C1 segment of cervical spinal cord (tissue), 14 donors: ENCODE results near the gene DDX53.

Source experiments
- DNase-seq, 14 donors: peaks; one replicate each; lab custom pipeline; 2025; lab: John Stamatoyannopoulos, UW

DDX53 gene

DNA sequence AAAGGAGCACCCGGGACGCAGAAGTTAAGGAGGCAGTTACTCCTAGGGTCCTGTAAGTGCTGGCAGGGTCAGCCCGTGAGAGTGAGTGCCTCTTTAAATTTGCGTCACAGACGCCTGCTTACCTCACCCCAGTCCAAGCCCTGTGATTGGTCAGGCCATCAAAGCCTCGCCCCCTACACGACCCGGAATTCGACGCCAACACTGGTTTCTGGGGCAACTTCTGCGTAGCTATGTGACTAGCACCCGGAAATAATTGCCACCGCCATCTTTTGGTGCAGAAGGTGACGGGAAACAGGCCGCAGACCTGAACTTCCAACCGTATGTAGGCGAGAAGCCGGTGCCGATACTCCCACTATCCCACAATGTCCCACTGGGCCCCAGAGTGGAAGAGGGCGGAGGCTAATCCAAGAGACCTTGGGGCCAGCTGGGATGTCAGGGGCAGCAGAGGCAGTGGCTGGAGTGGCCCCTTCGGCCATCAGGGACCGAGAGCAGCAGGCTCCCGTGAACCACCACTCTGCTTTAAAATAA is at the start of gene DDX53:
DDX53 (plus strand) TSS at position 265 of the 528 bp plus-strand sequence; CDS start at position 363, 98 bp downstream.
- DNase-seq = no peak

- DNase-seq = peak in 1 of 14 donors; percentile 0
These were observed 49.2 kb upstream of the DDX53 start for GRCh38 chrX:22950269-22951266.

DNA sequence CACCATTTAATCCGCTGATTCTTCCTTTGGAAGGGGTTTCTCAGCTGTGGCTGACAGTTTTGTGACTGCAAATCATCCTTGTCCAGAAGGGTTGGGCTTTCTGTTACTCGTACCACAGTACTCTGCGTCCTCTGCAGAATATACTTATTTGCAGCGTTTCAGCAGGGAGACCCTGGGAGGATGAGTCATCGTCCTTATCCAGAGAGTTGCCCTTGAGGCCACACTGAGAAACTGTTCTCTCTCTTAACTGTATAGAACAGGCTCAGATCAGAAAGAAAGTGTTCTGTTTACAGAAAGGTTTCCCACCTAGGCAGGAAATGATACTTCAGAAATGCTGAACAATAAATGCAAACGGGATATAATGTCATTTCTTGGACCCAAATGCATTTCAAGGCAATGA is 47.8 kb upstream of the DDX53 start:
- no peak for DNase-seq

DNA sequence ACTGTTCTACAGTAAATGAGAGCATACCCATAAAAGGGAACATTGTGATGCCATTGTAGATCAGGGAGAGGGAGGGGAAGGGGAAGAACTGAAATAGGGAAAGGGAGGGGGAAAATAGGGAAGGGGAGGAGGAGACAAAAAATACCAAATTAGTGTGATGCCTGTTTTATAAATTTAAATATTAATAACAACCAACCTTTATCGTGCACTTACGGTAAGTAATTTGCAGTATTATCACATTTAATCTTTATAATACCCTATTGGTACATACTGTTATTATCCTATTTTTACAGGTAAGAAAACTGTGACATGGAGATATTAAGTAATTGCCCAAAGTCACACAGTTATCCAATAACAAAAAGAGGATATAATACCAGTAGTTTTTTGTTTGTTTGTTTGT is 41.5 kb upstream of the DDX53 start:
- no peak for DNase-seq

DNA sequence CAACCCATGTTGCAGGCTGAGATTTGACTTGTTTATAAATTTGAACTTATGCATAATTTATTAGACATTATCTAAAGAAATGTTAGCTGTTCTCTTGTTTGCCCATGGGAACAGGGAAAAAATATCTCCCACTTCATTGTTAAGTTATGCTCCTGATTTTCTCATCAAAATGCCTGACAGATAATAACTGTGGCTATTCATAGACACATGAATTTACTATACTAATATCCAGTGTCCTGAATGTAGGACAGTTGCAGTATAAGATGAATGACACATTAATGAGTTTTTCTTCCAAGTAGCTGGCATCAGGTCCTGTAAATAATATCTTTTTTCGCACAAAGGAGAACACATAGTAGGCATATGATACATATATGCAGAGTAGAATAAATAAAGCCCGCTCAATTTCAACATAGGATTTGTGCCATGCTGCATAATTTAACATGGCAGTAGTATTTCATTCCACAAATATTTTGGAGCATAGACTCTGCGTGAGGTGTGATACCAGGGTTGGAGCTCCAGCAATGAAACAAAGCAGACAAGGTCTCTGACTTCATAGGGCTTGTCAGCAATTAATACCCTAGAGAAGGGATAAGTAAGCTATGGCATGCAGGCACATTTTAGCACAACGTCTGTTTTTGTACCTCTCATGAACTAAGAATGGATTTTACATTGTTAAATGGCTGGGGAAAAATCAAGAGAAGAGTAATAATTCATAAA is 40.4 kb upstream of the DDX53 start:
- no peak for DNase-seq

- no peak for DNase-seq
These were observed 36.6 kb upstream of the DDX53 start for GRCh38 chrX:22963196-22963595.

DNA sequence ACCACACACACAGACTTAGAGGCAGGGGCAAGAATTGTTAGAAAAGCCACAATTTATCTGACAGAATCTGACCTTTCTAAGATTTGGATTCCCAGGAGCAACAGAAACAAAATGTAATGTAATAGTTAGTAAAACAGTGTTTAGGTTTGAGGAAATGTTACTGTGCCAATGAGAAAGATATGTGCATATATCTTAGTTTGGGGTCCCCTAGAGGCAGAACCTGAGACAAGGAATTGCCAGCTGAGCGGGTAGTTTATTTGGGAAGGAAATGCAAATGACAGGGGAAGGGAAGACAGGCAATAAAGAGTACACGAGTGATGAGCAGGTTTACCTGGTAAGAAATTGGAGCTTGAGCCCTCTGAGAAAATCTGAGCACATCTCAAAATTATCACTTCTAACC is 31.3 kb upstream of the DDX53 start:
- DNase-seq = no peak

DNA sequence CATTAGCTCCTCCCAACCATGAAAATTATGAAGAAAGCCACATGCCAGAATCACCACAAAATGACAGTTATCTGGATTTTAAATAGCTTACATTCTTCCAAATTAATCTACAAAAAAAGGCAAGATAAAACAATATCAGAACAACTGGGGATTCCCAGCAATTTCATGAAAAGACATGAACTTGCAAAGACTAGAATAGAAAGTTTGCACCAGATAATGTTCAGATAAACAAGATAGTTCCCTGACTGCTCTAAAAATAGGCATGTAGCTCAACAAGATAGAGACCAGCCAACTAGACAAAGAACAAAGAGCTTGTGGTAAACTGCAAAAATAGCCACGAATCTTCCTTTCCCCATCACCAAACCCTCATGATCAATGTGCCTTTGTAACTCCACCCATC is 30.3 kb upstream of the DDX53 start:
- DNase-seq = no peak

- DNase-seq = no peak
These were observed 28.9 kb upstream of the DDX53 start for GRCh38 chrX:22970861-22971260.

- DNase-seq = no peak
These were observed 25.1 kb upstream of the DDX53 start for GRCh38 chrX:22974616-22975015.

- DNase-seq = no peak
These were observed 24.0 kb upstream of the DDX53 start for GRCh38 chrX:22975786-22976185.

GRCh38 chrX:22985958-22986357 is 13.8 kb upstream of the DDX53 start:
- DNase-seq = no peak

DNA sequence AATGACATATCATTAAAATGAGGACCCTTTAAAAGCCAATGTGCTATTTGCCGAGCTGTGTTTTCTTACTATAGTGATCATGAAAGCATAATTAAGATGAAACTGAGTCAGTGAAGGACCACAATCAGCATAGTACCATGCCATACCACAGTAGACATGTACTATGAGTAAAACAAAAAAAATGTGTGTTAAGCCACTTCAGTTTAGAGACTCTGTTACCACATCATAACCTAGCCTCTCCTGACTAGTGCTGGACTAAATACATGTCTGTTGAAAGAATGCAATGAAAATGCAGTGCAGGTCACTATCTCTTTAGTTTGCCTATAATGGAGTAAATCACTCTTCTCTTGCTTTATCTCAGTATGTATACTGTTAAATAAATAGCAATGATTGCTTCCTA is 12.3 kb upstream of the DDX53 start:
- no peak for DNase-seq

DNA sequence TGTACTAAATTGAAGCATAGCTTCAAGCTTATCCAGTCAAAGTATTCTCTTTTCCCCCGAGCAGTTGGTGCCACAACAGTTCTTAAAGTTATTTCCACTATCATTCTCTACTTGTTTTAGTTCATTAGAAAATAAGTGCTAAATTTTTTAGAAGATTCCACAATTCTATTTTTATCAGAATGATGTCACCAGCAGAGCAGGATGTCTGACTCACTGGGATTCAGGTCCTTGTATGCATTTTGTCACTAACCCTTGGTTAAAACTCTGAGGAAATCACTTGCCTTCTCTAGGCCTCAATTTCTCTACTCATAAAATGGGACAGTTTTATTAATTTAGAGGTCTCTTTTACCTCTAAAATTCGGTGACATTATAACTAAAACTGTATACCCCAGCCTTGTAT is 3.4 kb downstream of the DDX53 start:
- DNase-seq = no peak

DNA sequence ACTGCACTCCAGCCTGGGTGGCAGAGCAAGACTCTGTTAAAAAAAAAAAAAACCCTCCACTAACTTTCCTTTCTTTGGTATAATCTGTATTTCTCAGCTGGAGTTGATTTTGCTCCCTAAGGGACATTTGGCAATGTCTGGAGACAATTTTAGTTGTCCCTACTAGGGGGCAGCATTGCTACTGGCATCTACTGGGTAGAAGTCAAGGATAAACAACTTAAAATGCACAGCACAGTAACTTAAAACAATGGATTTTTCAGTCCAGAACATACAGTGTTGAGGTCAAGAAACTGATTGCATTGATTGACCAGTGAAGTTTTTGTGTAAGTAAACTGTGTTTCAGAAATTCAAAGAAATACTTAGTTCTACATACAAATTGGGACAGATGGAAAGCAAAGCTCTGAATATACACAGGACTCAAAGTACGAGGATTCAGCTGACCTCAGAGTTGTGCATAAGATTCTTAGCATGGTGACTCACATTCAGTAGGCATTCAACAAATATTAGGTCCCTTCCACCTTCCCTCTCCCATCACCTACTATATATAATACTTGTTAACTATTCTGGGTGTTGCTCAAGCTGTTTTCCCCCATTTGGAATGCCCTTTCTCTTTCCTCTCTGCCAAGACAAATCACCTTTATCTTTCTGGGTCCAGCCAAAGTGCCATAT is 8.8 kb downstream of the DDX53 start:
- peak in 1 of 14 donors; percentile 0 for DNase-seq

DNA sequence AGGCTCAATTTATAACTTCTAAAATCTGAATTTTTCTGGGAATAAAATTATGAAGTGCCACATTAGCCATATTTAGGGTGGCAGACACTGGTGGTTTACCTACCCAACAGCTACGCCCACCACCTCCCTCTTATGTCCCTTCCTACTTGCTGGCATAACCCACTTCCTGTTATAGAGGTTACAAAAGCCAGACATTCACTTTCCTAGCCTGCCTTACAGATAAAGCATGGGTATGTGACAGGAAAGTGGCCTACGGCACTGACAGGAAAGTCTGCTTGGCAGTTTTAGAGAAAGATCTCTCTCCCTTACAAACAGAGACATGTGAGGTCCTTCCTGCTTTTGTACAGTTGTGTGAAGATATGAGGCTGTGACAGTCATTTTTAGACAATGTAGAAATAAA is 12.4 kb downstream of the DDX53 start:
- no peak for DNase-seq

DNA sequence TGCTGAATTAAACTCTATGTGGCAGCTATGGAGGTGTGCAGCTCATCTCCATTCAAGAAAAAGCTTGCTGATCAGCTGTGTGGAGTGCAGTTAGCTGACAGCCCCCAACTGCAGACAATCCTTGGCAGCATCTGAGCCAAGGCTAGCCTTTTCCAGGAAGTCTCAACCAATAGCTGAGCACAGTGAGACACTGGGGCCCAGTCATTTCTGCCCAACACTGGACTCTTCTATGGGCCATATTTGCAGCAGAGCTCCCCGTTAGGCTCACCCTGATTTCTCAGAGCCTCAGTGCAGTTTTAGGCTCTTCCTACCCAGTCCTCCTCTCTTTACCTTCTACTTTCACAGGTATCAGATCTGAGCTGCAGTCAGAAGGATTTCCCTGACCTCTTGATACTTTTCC is 12.9 kb downstream of the DDX53 start:
- no peak for DNase-seq

DNA sequence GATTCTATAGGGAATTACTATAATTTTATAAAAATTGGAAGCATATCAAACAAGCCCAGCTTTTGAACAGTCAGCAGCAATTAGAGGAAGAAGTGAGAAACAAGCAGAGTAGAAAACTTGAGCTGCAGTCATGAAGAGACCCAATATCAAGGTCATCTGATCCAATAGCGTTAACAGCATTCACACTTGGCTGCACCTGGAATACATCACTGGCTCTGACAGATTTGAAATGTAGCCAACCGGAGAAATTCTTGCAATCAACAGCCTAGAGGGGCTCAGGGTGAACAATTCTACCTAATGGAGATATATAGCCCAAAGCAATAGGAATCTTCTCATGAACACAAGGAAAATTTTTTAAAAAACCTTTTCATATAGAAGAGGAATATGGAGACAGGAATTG is 13.6 kb downstream of the DDX53 start:
- DNase-seq = no peak

DNA sequence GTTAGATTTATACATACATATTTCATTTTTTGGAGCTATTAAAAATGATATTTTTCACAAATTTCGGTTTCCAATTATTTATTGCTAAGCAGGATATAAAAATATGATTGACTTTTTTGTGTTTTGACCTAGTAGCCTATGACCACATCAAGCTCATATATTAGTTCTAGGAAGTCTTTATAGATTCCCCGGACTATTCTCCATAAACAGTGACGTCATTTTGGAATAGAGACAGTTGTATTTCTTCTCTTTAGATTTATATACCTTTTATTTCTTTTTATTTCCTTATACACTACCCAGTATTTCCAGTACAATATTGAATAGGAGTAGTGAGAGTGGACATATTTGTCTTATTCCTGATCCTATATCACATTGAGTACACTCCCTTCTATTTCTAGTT is 31.8 kb downstream of the DDX53 start:
- DNase-seq = no peak

DNA sequence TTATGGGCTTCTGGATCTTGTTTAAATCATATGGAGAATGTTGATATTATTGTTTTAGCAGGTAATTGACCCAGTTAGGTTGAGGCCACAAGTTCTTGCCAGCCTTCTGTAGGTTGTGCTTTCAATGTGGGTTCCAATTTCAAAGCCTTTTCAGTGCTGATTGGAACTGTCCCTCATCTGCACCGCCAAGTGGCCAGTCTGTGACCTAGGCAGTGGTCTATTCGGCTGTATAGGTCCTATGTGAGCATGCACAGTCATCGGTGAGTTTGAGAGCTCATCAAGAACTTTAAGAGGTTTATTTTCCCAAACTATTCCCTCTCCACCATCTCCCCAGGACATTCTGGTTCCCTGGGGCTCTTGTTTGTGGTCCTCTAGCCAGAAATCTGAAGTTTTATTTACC is 35.7 kb downstream of the DDX53 start:
- DNase-seq = no peak

DNA sequence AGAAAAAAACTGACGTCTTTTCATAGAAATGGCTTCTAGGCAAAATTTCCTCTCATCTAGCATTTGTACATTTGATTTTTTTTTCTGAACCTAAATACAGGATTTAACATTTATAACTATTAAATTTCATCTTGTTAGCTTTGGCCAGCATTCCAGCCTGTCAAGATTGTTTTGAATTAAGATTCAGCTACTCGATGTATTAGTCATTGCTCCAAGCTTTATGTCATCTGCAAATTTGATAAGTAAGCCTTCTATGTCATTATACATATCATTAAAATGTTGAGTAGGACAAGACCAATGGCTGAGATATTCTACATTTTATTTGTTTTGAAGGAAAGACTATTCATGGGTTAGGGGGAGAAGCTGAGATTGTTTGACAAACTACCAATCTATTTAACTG is 46.7 kb downstream of the DDX53 start:
- no peak for DNase-seq
